GM12892 (cell line): Measurements from ENCODE around the gene TPSB2.

ENCODE experiments used
- POLR2A ChIP-seq: IDR thresholded peaks from 2 replicates; pipeline ENCODE4 v1.6.1; 2011; ENCODE audit warnings: low read depth, low read length, control low read depth
- POLR2AphosphoS5 ChIP-seq: IDR thresholded peaks from 2 replicates; pipeline ENCODE4 v1.6.1; 2011; ENCODE audit warnings: low read depth, low read length, control low read depth
- TAF1 ChIP-seq: IDR thresholded peaks from 2 replicates; pipeline ENCODE4 v1.6.1; 2011; ENCODE audit warnings: low read depth, mild to moderate bottlenecking, control low read depth, low read length, borderline replicate concordance

DNA sequence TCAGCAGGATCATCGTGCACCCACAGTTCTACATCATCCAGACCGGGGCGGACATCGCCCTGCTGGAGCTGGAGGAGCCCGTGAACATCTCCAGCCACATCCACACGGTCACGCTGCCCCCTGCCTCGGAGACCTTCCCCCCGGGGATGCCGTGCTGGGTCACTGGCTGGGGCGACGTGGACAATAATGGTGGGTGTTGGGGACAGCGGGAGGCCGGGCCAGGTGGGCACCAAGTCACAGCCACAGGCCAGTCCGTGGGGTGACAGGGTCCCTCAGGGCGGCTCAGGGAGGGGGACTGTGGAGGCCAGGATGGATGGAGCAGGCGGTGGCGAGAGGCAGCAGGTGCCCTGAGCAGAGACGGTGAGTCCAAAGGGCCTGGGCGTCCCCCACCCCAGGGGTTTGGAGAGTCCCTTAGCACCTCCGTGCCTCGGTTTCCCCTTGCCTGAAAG lies 26.9 kb upstream of the TPSB2 start:
- TF ChIP-seq POLR2AphosphoS5 = no peak
- TF ChIP-seq TAF1 = no peak
- no peak for TF ChIP-seq POLR2A
